ENCODE measurements around the gene CEP72.
"Not testable (repeated sequence)": the region's sequence is repeated elsewhere in the genome, so short reads cannot be mapped to it uniquely, and the experiment has no call there.

Gene CEP72

DNA sequence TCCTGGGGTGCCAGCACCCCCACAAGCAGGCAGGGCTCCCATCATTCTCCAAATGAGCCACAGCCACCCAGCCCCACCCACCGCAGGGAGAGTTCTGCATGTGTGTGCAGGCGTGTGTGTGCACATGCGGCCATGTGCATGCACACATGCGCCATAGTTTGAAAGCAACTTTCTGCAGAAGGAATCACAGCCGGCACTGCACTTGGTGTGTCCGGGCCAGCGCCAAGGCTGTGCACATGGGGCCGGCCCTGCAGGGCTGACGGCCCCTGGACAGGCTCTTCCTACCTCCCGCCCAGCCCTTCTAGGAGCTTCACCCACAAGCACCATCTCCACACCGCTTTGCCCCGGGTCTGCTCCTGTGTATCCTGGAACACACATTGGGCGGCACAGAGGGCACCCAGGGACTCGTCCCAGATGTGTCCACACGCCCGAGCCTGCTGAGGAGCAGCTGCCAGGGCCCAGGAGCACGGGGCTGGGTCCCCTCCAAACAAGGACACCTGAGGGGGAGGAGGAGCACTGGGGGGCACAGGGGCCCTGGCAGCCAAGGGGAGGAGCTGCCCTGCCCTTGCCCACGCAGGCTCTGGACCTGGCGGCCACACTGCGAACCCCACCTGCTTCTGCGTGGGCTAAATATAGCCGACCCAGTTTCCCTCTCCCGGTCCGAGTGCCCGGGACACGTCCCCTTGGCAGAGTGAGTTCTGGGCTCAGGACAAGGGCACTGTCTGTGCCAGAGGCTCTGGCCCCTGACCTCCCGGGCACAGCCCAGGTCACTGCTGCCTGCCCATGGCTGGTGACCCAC, 61.9 kb downstream of the CEP72 start:
- no peak for DNase-seq

DNA sequence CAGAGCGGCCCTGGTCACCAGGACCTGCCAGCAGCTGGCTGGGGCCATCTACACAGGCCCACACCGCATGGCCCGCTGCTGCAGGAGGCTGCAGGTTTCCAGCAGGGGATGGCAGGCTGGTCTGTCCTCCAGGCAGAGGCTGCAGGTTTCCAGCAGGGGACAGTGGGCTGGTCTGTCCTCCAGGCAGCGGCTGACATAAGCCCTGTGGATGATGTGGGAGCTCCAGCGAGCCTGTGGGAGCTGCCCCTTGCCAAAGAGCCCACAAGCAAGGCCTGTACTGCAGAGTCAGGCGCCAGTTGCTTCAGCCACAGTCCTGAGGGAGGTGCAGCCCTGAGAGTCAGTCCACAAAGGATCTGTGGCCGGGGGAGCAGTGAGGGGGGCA, 62.5 kb downstream of the CEP72 start:
- DNase-seq, result no peak

DNA sequence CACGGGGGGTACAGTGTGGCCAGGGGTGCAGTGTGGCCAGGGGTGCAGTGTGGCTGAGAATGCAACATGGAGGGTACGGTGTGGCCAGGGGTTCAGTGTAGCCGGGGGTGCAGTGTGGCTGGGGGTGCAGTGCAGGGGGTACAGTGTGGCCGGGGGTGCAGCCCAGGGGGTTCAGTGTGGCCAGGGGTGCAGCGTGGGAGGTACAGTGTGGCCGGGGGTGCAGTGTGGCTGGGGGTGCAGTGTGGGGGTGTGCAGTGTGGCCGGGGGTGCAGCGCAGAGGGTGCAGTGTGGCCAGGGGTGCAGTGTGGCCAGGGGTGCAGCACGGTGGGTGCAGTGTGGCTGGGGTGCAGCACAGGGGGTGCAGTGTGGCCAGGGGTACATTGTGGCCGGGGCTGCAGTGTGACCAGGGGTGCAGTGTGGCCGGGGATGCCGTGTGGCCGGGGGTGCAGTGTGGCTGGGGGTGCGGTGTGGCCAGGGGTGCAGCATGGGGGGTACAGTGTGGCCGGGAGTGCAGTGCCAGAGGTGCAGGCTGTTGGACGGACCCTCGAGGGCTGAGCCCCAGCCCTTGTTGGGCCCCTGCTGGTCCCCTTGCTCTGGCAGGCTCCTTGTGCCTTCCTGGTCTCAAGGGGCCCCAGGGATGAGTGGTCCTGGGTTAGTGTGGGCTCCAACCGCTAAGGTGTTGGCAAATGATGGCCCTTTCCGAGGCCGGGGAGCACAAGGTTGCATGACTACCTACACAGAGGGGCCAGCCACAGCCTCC, 63.2 kb downstream of the CEP72 start:
- DNase-seq, result no peak

DNA sequence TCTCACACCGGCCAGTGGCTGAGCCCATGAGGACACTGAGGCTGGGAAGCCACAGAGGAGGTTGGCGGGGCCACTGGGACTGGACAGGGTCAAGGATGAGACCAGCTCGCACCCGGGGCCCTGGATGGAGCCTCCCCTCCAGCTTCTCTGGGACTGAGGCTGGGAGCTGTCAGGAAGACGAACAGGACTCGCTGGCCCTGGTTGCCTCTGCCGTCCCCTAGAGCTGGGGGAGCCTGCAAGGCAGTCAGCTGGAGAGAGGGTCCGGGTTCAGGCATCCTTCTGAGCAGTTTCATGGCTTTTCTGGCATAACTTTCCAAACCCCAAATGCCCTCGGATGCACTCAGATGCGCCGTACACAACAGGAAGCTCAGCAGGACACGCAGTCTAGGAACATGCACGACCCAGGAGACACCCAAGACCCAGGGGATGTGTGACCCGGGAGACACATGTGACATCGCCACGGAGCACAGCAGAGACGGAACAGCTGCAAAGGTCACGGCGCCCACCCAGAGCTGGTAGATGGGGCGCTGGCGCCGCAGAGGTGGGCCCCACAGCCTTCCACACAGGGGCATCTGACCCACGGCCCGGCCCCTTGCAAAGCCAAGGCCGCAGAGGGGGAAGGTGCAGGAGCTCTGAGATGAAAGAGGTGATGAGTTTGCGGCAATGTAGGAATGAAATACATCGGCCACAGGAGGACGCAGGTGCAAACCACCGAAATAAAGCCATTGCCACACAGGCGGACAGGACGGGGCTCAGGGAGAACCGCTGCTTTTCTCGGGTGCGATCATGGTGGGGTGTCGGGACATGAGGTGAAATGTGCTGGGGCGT, 63.9 kb downstream of the CEP72 start:
- peak; percentile 56 for DNase-seq

DNA sequence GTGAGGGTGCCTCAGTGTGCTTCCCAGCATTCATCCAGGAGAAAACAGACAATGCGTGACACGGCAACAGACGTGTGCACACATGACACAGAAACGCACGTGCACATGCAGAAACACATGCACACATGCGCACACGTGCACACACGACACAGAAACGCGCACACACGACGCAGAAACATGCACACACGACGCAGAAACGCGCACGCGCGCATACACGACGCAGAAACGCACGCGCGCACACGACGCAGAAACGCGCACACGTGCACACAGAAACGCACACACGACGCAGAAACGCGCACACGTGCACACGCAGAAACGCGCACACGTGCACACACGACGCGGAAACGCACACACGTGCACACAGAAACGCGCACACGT, 64.5 kb downstream of the CEP72 start:
- DNase-seq, result no peak

DNA sequence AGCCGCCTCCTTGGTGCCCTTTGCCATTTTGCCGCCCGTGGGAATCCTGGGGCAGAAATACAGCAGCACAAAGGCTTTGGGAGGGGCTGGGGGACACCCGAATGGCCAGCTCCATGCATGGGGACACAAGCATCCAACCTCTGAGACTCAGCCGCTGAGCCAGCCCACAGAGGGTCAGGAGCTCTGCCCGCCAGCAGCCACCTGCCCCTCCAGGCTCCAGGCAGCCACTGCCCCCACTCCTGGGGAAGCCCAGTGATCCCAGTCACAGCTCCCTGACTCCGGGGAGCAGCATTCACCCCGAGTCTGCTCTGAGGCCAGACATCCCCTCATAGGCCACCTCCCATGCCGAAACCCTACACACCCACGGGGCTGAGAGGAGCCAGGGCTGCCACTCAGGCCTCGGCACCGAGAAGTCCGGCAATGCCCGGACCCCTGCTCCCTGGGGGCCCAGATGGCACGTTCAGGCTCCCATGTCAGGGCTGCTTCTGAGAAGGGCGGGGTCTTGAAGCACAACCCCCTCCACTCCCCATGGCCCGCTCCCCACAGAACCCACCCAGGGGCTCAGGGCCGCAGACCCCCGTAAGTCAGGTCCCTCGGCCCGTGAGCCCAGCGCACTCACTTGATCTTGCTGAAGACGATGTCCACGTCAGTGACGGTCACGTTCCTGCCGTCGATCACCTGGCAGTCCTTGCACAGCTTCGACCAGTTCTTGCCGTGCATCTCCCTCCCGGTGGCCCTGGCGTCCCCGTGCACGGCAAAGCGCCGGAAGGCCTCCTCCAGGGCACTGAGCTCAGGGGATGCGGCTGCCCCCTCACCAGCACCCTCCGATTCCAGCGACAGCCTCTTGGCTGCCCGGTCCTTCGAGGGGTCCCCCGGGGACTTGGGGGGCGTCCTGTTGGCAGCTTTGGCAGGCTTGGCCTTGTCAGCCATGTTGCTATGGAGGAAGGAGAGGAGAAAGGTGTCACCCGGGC, 65.3 kb downstream of the CEP72 start:
- peak; percentile 52 for DNase-seq

DNA sequence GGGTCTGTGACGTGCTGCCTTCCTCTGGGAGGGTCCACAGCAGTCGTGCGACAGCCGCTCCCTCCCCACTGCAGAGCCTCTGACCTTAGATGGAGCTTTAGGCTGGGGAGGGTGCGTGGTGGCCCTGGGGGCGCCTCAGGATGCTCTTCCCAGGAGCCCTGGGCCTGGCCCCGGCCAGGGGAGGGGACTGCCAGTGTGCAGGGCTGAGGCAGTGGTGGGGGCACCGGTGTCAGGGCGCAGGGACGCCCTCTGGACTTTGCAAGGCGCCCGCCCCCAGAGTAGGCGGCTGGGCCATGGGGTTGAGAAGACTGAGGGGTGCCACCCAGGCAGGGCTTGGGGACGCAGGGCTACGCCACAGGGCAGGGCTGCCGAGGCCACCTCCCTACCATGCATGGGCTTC, 66.4 kb downstream of the CEP72 start:
- peak; percentile 15 for DNase-seq

DNA sequence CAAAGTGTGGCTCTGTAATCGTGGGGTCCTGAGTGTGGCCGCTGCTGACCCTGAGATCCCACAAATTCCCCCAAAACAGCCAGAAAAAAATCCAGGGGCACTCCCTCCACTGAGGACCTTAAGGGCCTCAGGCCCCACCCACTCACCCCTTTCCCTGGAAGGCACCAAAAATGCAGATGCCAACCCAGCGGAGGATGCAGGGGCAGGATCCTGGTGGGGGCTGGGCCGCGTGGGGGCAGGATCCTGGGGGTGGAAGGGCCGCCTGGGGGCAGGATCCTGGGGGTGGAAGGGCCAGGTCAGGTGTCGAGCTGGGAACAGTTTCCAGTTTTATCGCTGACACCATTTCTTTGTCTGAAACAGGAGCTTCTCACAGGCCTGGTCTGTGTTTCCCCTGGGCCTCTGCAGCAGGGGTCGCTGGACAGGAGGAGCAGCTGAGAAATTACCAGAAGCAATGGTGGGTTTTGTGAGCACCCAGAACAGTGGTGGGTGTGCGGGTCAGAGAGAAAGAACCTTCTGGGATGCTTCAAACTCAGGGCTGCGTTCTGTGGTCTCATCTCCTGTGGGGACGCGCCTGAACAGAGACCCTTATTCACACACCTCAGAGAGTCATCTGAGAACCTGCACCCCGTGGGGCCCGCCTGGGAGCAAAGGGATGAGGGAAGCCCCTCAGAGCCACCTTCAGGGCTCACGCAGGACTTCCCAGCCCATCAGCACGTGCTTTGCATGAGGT, 67.2 kb downstream of the CEP72 start:
- DNase-seq, result peak; percentile 49

DNA sequence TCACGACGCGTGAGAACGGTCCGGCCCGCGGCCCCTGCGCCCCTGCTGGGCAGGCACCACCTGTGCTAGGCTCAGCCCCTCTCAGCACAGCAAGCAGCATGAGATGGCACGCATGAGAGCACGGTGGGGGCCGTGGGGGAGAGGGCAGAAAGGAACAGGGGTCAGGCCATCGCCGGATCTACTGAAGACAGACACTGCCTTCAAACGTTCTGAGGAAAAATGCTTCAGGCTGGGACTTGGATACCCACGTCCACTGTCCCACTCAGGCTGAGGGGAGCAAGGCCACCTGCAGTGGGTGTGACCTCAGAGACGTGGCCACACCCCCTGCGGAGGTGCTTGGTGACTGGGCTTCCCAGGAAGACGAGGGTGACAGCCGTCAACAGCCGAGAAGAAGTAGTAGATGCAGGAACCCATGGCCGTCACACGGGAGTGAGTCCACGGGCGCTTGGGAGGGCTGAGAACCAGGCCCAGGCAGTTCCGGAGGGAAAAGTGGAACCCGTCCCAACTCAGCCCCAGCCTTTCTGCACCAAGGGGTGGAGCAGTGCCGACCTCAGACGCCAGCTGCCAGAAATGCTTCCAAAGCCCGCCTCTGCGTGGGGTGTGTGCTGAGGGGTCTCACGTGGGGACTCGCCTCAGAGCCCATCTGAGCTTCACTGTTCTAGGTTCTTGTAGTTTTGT, 68.1 kb downstream of the CEP72 start:
- not testable (repeated sequence) for DNase-seq

DNA sequence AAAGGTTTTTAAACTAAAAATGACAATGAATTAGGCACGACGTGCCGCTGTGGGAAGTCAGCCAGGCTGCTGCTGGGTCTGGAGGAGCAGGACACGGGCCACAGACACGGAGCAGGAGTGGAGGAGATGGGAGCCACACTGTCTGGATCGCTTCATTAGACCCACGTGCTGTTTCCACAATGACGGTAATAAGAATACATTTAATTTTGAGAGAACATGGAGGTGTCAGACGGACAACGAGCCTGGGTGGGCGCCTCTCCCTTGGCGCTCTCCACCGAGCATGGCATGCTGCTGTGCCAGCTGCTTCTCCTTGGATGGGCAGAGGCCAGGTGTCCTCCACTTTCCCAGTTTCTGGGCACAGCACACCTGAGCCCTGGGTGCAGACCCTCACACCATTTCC, 68.7 kb downstream of the CEP72 start:
- peak; percentile 7 for DNase-seq

DNA sequence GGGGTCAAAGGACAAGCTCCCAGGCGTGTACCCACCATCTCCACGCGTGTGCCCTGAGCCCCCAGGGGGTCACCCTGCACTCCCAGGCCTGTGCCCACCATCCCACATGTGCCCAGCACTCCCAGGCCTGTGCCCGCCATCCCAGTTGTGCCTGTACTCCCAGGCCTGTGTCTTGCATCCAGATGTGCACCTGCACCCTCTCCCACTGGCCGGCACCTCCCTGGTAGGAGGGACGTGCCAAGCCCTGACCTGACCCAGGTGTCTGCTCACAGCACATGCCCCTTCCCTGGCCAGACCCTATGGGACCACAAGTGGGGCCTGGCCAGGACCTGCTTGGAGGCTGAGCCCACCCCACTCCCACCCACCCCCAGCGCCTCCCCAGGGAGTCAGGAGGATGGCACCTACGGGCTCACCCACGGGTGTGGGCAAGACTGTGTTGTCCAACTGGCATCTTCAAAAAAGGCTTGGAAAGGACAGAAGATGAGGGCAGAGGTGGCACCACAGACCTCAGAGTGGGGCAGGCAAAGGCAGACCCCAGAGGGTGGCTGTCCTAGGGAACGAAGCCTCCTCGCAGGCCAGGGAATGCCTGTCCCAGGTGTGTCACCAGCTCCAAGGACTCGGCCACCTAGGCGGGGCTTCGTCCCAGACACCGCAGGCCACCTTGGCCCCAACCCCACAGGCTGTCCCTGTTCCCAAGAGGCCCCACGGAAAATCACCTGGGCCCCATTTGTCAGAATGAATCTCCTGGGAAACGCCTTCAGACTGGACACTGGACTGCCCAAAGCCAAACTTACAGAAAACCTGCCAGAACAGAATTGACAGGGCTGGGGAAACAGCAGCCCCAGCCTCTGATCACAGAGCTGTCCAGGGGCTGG, 69.4 kb downstream of the CEP72 start:
- DNase-seq, result peak; percentile 52

DNA sequence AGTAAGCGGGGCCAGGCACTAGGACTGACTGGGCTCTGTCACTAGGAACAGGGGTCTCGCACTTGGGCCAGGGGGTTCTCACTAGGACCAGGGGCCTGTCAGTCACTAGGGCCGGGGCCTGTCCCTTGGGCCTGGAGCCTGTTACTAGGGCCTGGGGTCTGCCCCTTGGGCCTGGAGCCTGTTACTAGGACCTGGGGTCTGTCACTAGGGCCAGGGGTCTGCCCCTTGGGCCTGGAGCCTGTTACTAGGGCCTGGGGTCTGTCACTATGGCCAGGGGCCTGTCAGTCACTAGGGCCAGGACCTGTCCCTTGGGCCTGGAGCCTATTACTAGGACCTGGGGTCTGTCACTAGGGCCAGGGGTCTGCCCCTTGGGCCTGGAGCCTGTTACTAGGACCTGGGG, 70.1 kb downstream of the CEP72 start:
- DNase-seq, result not testable (repeated sequence)

DNA sequence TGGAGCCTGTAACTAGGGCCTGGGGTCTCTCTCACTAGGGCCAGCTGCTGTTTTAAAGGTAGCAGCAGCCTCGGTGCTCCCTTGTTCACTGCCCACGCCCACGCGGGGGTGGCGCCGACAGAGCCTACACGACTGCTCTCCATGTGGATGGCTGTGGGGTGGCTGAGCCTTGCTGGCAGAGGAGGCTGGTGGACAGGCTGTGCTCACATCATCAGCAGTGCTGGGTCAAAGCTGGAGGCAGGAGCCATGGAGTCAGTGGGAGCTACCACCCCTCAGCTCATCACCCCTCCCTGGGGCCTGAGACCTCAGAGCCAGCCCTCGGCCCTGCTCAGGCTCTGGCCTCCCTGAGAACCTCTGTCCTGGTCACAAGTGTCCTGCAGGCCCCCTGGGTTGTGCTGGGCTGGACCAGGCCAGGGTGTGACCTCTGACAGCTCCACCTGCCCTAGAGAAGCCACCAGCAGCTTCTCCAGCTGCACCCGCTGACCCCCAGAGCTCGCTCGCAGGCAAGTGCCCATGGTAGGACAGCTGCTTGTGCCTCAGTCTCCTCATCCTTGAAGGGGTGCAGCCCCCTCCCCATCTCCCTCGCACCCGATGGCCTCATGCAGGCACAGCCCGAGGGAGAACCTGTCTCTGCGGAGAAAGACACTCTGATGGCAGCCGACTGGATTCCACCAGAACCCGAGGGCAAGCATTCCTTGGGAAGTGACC, 70.7 kb downstream of the CEP72 start:
- DNase-seq, result peak; percentile 52

DNA sequence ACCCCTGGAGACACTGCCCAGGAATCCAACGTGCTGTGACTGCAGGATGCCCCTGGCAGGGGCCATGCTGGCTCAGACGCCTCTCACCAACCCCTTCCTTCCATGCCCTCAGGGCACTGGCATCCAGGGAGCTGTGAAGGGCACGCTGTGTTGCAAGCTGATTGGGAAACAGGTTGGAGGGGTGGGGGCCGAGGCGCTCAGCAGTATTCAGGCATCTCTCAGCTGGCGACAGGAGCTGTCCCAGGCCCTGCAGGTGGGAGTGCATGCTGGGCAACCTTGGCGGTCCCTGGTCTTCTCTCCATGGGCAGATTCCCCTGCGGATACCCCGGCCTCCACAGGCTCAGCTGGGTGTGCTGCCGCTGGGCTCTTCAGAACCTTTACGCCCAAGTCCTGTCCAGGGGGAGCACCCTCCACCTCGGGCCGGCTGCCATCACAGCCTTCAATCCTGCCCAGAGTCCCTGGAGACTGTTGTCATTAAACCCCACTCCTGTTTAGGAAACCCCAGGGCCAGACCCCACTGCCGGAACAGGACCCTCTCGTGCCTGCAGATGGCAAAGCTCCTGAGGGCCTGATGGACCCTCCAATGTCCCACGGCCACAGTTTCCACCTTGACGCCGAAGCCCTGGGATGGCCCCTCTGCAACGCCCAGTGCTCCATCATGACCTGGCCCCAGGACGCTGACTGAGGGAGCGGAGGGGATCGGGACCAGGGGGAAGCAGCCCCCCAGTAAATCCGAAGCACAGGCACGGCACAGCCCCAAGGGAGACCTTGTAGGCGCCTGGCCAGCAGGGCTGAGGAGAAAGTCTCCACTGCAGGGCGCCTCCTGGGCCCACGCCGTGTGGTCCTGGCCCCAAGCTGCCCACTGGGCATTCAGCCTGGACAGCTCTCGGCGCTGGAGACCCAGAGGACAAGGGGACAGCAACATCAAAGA, 71.7 kb downstream of the CEP72 start:
- no peak for DNase-seq

DNA sequence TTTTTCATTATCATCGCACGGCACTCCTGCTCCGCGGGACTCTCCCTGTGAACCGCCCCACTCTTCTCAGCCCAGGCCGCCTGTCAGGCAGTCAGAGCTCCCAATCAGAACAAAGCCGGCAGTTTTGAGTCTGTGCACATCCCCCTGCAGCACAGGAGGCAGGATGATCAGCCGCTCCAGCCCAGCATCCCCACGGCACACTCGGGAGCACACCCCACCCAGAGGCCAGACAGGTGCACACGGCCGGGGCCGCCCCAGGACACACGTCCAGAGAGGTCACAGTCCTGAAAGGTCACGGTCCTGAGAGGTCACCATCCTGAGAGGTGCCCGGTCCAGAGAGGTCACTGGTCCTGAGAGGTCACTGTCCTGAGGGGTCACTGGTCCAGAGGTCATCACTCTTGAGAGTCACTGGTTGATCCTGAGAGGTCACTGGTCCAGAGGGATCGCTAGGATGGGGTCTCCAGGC, 72.6 kb downstream of the CEP72 start:
- no peak for DNase-seq

DNA sequence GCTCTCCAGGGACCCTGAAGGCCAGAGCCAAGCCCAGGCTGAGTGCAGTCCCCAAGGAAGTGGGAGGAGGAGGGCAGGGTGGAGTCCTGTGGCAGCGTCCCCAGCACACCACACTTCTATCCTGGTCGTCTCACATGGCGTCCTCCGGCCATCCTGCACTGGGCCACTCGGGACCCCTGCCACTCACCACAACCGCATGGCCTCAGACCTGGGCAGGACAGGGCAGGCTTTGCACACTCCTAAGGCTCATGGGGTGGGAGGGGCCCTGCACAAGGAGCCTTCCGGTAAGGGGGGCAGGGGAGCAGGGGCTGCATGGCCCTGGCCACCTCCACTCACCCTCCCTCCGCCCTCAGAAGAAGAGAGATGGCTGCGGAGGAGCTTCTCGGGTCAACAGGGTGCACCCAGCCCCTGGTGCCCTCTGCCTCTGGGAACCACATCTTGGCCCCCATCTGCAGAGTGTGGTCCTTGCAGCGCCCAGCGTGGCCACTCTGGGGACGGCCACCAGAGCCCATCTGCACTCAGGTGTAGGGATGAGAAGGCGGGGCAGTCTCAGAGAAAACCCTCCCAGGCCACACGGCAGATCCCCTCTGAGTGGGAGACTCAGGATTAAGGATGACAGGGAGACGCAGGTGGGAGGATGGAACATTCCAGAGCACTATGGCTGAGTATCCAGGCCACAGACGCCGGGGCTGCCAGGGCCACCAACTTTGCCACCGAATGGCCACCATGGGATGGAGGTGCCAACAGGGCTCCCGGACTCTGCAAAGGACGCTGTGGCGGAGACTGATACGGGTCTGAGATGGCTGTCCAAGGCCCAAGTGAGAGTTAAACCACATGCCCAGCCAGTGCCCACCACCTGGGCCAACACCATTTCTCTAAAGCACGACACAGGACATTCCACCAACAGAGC, 73.4 kb downstream of the CEP72 start:
- DNase-seq, result no peak

DNA sequence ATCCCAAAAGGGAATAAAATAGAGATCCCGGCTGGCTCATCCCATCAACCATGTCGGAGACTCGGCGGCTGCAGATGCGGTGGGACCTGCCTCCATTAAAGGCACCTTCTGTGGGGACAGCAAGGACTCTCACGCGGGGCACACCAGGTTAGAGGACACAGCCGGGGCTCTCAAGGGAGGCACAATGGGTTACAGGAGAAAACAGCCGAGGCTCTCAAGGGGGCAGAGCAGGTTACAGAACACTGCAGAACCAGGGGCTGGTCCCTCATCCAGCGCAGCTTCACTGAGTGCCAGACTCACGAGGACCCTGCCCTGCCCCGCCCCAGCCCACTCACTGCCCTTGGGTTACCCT, 74.0 kb downstream of the CEP72 start:
- DNase-seq, result not testable (repeated sequence)
